BE2C (cell line): Measurements from ENCODE around the gene SRRM1.

ENCODE experiments used
- DNase-seq: peaks from one replicate; pipeline ENCODE4 v3.0.0-alpha.2; 2020
- H3K27me3 ChIP-seq: fragments of 250-450 bp; sonication (Bioruptor Pico); 2 replicates; pipeline ENCODE4 v1.5.1; 2020; ENCODE audit warnings: mild to moderate bottlenecking
- H3K36me3 ChIP-seq: fragments of 250-450 bp; sonication (Bioruptor Pico); 2 replicates; pipeline ENCODE4 v1.5.1; 2020; ENCODE audit warnings: mild to moderate bottlenecking
- H3K4me1 ChIP-seq: fragments of 250-450 bp; sonication (Bioruptor Pico); 2 replicates; pipeline ENCODE4 v1.5.1; 2020
- H3K4me3 ChIP-seq: 2 replicates; pipeline ENCODE4 v1.5.1; 2011; ENCODE audit warnings: low read depth, low read length
- H3K9me3 ChIP-seq: fragments of 250-450 bp; sonication (Bioruptor Pico); 2 replicates; pipeline ENCODE4 v1.5.1; 2020
- CTCF ChIP-seq: IDR thresholded peaks from 2 replicates; pipeline ENCODE4 v1.5.1; 2012; ENCODE audit warnings: mild to moderate bottlenecking, low read depth, low read length

Gene SRRM1

GRCh38 chr1:24605534-24606295 lies 37.4 kb upstream of the SRRM1 start:
- no peak for TF ChIP-seq CTCF
- no peak for DNase-seq
- Histone ChIP-seq H3K27me3 (no peaks in the 10 kb centered on the region), H3K4me3 (no peak overlapping the region), H3K9me3 (no peaks in the 10 kb centered on the region), H3K4me1 (no peaks in the 10 kb centered on the region), H3K36me3 (no peaks in the 10 kb centered on the region)

- H3K4me1 ChIP-seq = no peaks in the 10 kb centered on the region
- DNase-seq = no peak
- no peaks in the 10 kb centered on the region for H3K9me3 ChIP-seq
- no peaks in the 10 kb centered on the region for H3K27me3 ChIP-seq
- TF ChIP-seq CTCF = no peak
- no peak overlapping the region for H3K4me3 ChIP-seq
- no peaks in the 10 kb centered on the region for H3K36me3 ChIP-seq
These were observed 36.9 kb upstream of the SRRM1 start for GRCh38 chr1:24606296-24606605.

- no peak for DNase-seq
- no peaks in the 10 kb centered on the region for H3K9me3 ChIP-seq
- H3K4me3 ChIP-seq = no peak overlapping the region
- no peaks in the 10 kb centered on the region for H3K27me3 ChIP-seq
- H3K36me3 ChIP-seq = no peaks in the 10 kb centered on the region
- no peaks in the 10 kb centered on the region for H3K4me1 ChIP-seq
- no peak for TF ChIP-seq CTCF
These were observed 36.5 kb upstream of the SRRM1 start for GRCh38 chr1:24606621-24607020.

GRCh38 chr1:24609949-24610517 lies 33.1 kb upstream of the SRRM1 start:
- no peak for DNase-seq
- H3K4me3 ChIP-seq = no peak overlapping the region
- H3K4me1 ChIP-seq = no peaks in the 10 kb centered on the region
- H3K27me3 ChIP-seq = no peaks in the 10 kb centered on the region
- H3K36me3 ChIP-seq = no peaks in the 10 kb centered on the region
- TF ChIP-seq CTCF = no peak
- H3K9me3 ChIP-seq = no peaks in the 10 kb centered on the region

GRCh38 chr1:24619376-24619775 lies 23.7 kb upstream of the SRRM1 start:
- H3K4me1 ChIP-seq = no peaks in the 10 kb centered on the region
- no peaks in the 10 kb centered on the region for H3K9me3 ChIP-seq
- H3K36me3 ChIP-seq = no peaks in the 10 kb centered on the region
- no peaks in the 10 kb centered on the region for H3K27me3 ChIP-seq
- no peak overlapping the region for H3K4me3 ChIP-seq
- TF ChIP-seq CTCF = no peak
- DNase-seq = no peak

GRCh38 chr1:24620678-24621077 lies 22.4 kb upstream of the SRRM1 start:
- H3K27me3 ChIP-seq = no peaks in the 10 kb centered on the region
- DNase-seq = no peak
- no peak for TF ChIP-seq CTCF
- no peaks in the 10 kb centered on the region for H3K36me3 ChIP-seq
- no peak overlapping the region for H3K4me3 ChIP-seq
- H3K4me1 ChIP-seq = no peaks in the 10 kb centered on the region
- H3K9me3 ChIP-seq = no peaks in the 10 kb centered on the region
